ENCODE measurements around the gene NCKAP5. TPM values are rescaled to one million over a fixed set of nuclear protein-coding genes. Genes with fewer than 3 reads are reported as not detected.
"Not testable (repeated sequence)": the region's sequence is repeated elsewhere in the genome, so short reads cannot be mapped to it uniquely, and the experiment has no call there.

NCKAP5 gene
- total RNA-seq, 1 experiment from 2014 or later: not detected

GRCh38 chr2:133209325-133209724, 358.9 kb downstream of the NCKAP5 start:
- Mint-ChIP-seq H3K9me3 (ENCODE audit: unreplicated experiment) (peaks cover 12% of the 10 kb centered on the region), H3K4me3 (ENCODE audit: unreplicated experiment) (no peak overlapping the region), H3K4me1 (ENCODE audit: insufficient read depth, unreplicated experiment) (no peaks in the 10 kb centered on the region), H3K27ac (ENCODE audit: low read depth, unreplicated experiment) (no peak overlapping the region), H3K27me3 (ENCODE audit: insufficient read depth, unreplicated experiment) (no peaks in the 10 kb centered on the region), H3K36me3 (ENCODE audit: insufficient read depth, unreplicated experiment) (no peaks in the 10 kb centered on the region)
- intact Hi-C loops (cut with micrococcal nuclease): no loop called here
- DNase-seq (ENCODE audit: unreplicated experiment): no peak
- TF ChIP-seq, protein P1, sequence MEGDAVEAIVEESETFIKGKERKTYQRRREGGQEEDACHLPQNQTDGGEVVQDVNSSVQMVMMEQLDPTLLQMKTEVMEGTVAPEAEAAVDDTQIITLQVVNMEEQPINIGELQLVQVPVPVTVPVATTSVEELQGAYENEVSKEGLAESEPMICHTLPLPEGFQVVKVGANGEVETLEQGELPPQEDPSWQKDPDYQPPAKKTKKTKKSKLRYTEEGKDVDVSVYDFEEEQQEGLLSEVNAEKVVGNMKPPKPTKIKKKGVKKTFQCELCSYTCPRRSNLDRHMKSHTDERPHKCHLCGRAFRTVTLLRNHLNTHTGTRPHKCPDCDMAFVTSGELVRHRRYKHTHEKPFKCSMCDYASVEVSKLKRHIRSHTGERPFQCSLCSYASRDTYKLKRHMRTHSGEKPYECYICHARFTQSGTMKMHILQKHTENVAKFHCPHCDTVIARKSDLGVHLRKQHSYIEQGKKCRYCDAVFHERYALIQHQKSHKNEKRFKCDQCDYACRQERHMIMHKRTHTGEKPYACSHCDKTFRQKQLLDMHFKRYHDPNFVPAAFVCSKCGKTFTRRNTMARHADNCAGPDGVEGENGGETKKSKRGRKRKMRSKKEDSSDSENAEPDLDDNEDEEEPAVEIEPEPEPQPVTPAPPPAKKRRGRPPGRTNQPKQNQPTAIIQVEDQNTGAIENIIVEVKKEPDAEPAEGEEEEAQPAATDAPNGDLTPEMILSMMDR (IDR thresholded peaks at IDR 0.05; ENCODE audit: unreplicated experiment): no peak
- BruUV-seq (replicated peaks): no TSS peak
- CTCF ChIA-PET: interaction anchor here (0.7 to 1.0 kb wide), 3 partner anchors 35 to 635 kb away, joined by 3 read pairs; no protein-coding TSS in a partner anchor
- POLR2A ChIA-PET: no interaction called here

- POLR2A ChIA-PET; H3K4me1 Mint-ChIP-seq (ENCODE audit: insufficient read depth, unreplicated experiment); BruUV-seq (replicated peaks); H3K4me3 Mint-ChIP-seq (ENCODE audit: unreplicated experiment); H3K27ac Mint-ChIP-seq (ENCODE audit: low read depth, unreplicated experiment); CTCF ChIA-PET; H3K36me3 Mint-ChIP-seq (ENCODE audit: insufficient read depth, unreplicated experiment); H3K27me3 Mint-ChIP-seq (ENCODE audit: insufficient read depth, unreplicated experiment); intact Hi-C loops (cut with micrococcal nuclease); DNase-seq (ENCODE audit: unreplicated experiment): not testable (repeated sequence)
- peaks cover 12% of the 10 kb centered on the region for H3K9me3 Mint-ChIP-seq (ENCODE audit: unreplicated experiment)
Observed at GRCh38 chr2:133206666-133207065, 361.6 kb downstream of the NCKAP5 start.

- H3K4me3 Mint-ChIP-seq (ENCODE audit: unreplicated experiment): no peak overlapping the region
- TF ChIP-seq, protein P1 (IDR thresholded peaks at IDR 0.05; ENCODE audit: unreplicated experiment): no peak
- intact Hi-C loops (cut with micrococcal nuclease): no loop called here
- peaks cover 9% of the 10 kb centered on the region for H3K4me1 Mint-ChIP-seq (ENCODE audit: insufficient read depth, unreplicated experiment)
- no peak for DNase-seq (ENCODE audit: unreplicated experiment)
- ChIA-PET POLR2A (no interaction called here), CTCF (no interaction called here)
- H3K36me3 Mint-ChIP-seq (ENCODE audit: insufficient read depth, unreplicated experiment): no peaks in the 10 kb centered on the region
- peaks cover 12% of the 10 kb centered on the region for H3K9me3 Mint-ChIP-seq (ENCODE audit: unreplicated experiment)
- no TSS peak for BruUV-seq (replicated peaks)
- H3K27me3 Mint-ChIP-seq (ENCODE audit: insufficient read depth, unreplicated experiment): no peaks in the 10 kb centered on the region
- H3K27ac Mint-ChIP-seq (ENCODE audit: low read depth, unreplicated experiment): no peak overlapping the region
Observed at GRCh38 chr2:133204421-133204820, 363.8 kb downstream of the NCKAP5 start.

GRCh38 chr2:133200684-133201421, 367.4 kb downstream of the NCKAP5 start:
- BruUV-seq (replicated peaks): no TSS peak
- peak; percentile 61 for DNase-seq (ENCODE audit: unreplicated experiment)
- Mint-ChIP-seq H3K36me3 (ENCODE audit: insufficient read depth, unreplicated experiment) (no peaks in the 10 kb centered on the region), H3K4me3 (ENCODE audit: unreplicated experiment) (no peak overlapping the region), H3K27ac (ENCODE audit: low read depth, unreplicated experiment) (peak overlapping the region; percentile 53), H3K4me1 (ENCODE audit: insufficient read depth, unreplicated experiment) (peaks cover 9% of the 10 kb centered on the region), H3K9me3 (ENCODE audit: unreplicated experiment) (no peaks in the 10 kb centered on the region), H3K27me3 (ENCODE audit: insufficient read depth, unreplicated experiment) (no peaks in the 10 kb centered on the region)
- ChIA-PET POLR2A (no interaction called here), CTCF (no interaction called here)
- TF ChIP-seq, protein P1 (IDR thresholded peaks at IDR 0.05; ENCODE audit: unreplicated experiment): no peak
- intact Hi-C loops (cut with micrococcal nuclease): no loop called here

Measured in MCF 10A (cell line).